Chondrocyte (in vitro differentiated cells): ENCODE data around the gene TEKT2. TPM values are rescaled to one million over a fixed set of nuclear protein-coding genes. Genes with fewer than 3 reads are reported as not detected.

Source experiments
- DNase-seq: peaks from one replicate; pipeline ENCODE4 v3.0.0; 2021; ENCODE audit warnings: mixed read lengths, low spot score
- H3K27ac Mint-ChIP-seq: one replicate; pipeline ENCODE4 v1.8.0; 2021; ENCODE audit warnings: mild to moderate bottlenecking, moderate library complexity, mixed read lengths; ENCODE audit not compliant: unreplicated experiment
- H3K27me3 Mint-ChIP-seq: 2 replicates; pipeline ENCODE4 v1.8.0; 2021; ENCODE audit warnings: low read depth, mixed read lengths
- H3K36me3 Mint-ChIP-seq: 2 replicates; pipeline ENCODE4 v1.8.0; 2021; ENCODE audit warnings: low read depth, mixed read lengths
- H3K4me1 Mint-ChIP-seq: 2 replicates; pipeline ENCODE4 v1.8.0; 2021; ENCODE audit warnings: low read depth, mild to moderate bottlenecking, mixed read lengths
- H3K4me3 Mint-ChIP-seq: one replicate; pipeline ENCODE4 v1.8.0; 2021; ENCODE audit warnings: mild to moderate bottlenecking, moderate library complexity, mixed read lengths; ENCODE audit not compliant: unreplicated experiment
- H3K9me3 Mint-ChIP-seq: 2 replicates; pipeline ENCODE4 v1.8.0; 2021; ENCODE audit warnings: low read depth, mixed read lengths
- CTCF ChIP-seq: fragments of 200-600 bp; sonication (generic); IDR thresholded peaks from 2 replicates; pipeline ENCODE4 v1.5.0; 2021; ENCODE audit warnings: antibody characterized with exemption, mild to moderate bottlenecking, moderate library complexity
- long read RNA-seq: library from polyadenylated mRNA; stranded (forward); transcript quantifications from one replicate; pipeline ENCODE4 v2.0.0, GENCODE V29; 2021
- total RNA-seq: library from RNA; stranded (reverse); gene quantifications from 3 replicates; pipeline ENCODE4 v1.2.1, GENCODE V29; 2021

Gene TEKT2, protein sequence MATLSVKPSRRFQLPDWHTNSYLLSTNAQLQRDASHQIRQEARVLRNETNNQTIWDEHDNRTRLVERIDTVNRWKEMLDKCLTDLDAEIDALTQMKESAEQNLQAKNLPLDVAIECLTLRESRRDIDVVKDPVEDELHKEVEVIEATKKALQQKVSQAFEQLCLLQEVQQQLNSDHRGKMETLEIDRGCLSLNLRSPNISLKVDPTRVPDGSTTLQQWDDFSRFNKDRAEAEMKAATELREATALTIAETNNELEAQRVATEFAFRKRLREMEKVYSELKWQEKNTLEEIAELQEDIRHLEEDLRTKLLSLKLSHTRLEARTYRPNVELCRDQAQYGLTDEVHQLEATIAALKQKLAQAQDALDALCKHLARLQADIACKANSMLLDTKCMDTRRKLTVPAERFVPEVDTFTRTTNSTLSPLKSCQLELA
- 0.17 TPM in 1 of 3 replicates, not detected in the others for total RNA-seq
- long read RNA-seq = 0 reads

- H3K4me3 Mint-ChIP-seq = peak within 1 kb of the TSS; percentile 61
- no peaks in the 10 kb centered on the region for H3K27me3 Mint-ChIP-seq
- peak; percentile 86 for DNase-seq
- H3K36me3 Mint-ChIP-seq = no peaks in the 10 kb centered on the region
- peak within 1 kb of the TSS; percentile 41 for H3K27ac Mint-ChIP-seq
- peaks cover 3% of the 10 kb centered on the region for H3K4me1 Mint-ChIP-seq
- no peaks in the 10 kb centered on the region for H3K9me3 Mint-ChIP-seq
- peak; percentile 36 for TF ChIP-seq CTCF
These were observed at the start of gene TEKT2 for GRCh38 chr1:36083635-36084496. Gene TEKT2 (plus strand): TSS chr1:36084094. CDS start chr1:36084922, 828 bp downstream.

- no peaks in the 10 kb centered on the region for H3K27me3 Mint-ChIP-seq
- H3K9me3 Mint-ChIP-seq = no peaks in the 10 kb centered on the region
- no peak for DNase-seq
- no peak overlapping the region for H3K4me3 Mint-ChIP-seq
- no peak for TF ChIP-seq CTCF
- no peak overlapping the region for H3K27ac Mint-ChIP-seq
- peaks cover 22% of the 10 kb centered on the region for H3K36me3 Mint-ChIP-seq
- no peaks in the 10 kb centered on the region for H3K4me1 Mint-ChIP-seq
These were observed 49.2 kb upstream of the TEKT2 start for GRCh38 chr1:36034692-36035091.

DNA sequence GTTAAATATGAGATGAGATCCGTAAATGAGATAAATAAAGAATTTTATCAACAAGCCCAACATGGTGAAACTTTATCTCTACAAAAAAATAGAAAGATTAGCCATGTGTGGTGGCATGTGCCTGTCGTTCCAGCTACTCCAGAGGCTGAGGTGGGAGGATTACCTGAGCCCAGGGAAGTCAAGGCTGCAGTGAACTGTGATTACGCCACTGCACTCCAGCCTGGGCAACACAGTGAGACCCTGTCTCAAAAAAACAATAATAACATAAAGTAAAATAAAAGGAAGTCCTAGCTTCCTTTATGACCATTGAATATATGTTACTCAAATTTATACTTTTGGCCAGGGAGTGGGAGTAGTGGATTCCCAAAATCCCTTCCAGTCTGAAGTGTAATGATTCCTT is 48.7 kb upstream of the TEKT2 start:
- no peak for DNase-seq
- H3K36me3 Mint-ChIP-seq = peaks cover 21% of the 10 kb centered on the region
- H3K27me3 Mint-ChIP-seq = no peaks in the 10 kb centered on the region
- H3K9me3 Mint-ChIP-seq = no peaks in the 10 kb centered on the region
- TF ChIP-seq CTCF = no peak
- no peaks in the 10 kb centered on the region for H3K4me1 Mint-ChIP-seq
- H3K4me3 Mint-ChIP-seq = no peak overlapping the region
- H3K27ac Mint-ChIP-seq = no peak overlapping the region

- no peak for TF ChIP-seq CTCF
- no peak for DNase-seq
- H3K4me1 Mint-ChIP-seq = no peaks in the 10 kb centered on the region
- H3K27ac Mint-ChIP-seq = no peak overlapping the region
- H3K27me3 Mint-ChIP-seq = no peaks in the 10 kb centered on the region
- H3K36me3 Mint-ChIP-seq = peaks cover 23% of the 10 kb centered on the region
- no peaks in the 10 kb centered on the region for H3K9me3 Mint-ChIP-seq
- H3K4me3 Mint-ChIP-seq = no peak overlapping the region
These were observed 43.7 kb upstream of the TEKT2 start for GRCh38 chr1:36040238-36040637.

- Mint-ChIP-seq H3K27ac (no peak overlapping the region), H3K27me3 (no peaks in the 10 kb centered on the region), H3K4me3 (no peak overlapping the region), H3K4me1 (no peaks in the 10 kb centered on the region), H3K9me3 (no peaks in the 10 kb centered on the region), H3K36me3 (peaks cover 28% of the 10 kb centered on the region)
- no peak for TF ChIP-seq CTCF
- DNase-seq = no peak
These were observed 32.1 kb upstream of the TEKT2 start for GRCh38 chr1:36051821-36052220.
